ENCODE results near the gene PAPPA.

PAPPA gene

DNA sequence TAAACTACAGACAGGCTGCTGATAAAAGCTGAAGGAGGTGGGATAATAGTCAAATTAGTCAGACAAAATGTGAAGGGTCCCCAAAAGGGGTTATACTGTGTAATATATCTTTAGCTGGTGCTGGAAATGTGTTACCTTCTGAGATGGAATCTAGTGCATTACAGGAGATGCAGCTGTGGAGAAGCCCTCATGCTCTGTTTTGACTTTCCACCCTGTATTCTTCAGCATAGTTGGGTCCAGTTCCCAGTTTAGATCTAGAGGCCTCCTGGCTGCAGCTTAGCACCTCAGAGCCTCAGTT is 122.6 kb downstream of the PAPPA start:
- Histone ChIP-seq H3F3A (ENCODE audit: insufficient read depth) (no peaks in the 10 kb centered on the region), H3K9me3 (ENCODE audit: insufficient read depth, low read length) (no peaks in the 10 kb centered on the region), H3K4me3 (ENCODE audit: insufficient read depth, low read length, poor library complexity, severe bottlenecking) (no peak overlapping the region), H3K27me3 (ENCODE audit: low read length) (no peaks in the 10 kb centered on the region), H3K27ac (ENCODE audit: low read depth, low read length) (no peak overlapping the region), H2AFZ (ENCODE audit: low read depth, low read length, severe bottlenecking) (no peak overlapping the region), H3K4me2 (ENCODE audit: low read depth, low read length, poor library complexity, severe bottlenecking) (no peak overlapping the region), H3K9me2 (replicated peaks; ENCODE audit: insufficient read depth, low read length) (no peaks in the 10 kb centered on the region), H3K79me2 (ENCODE audit: insufficient read depth, low read length) (no peaks in the 10 kb centered on the region), H3K9ac (ENCODE audit: low read length) (no peak overlapping the region), H4K20me1 (ENCODE audit: low read depth, low read length) (no peaks in the 10 kb centered on the region), H3K36me3 (ENCODE audit: low read length) (no peaks in the 10 kb centered on the region)
- TF ChIP-seq, protein P1, sequence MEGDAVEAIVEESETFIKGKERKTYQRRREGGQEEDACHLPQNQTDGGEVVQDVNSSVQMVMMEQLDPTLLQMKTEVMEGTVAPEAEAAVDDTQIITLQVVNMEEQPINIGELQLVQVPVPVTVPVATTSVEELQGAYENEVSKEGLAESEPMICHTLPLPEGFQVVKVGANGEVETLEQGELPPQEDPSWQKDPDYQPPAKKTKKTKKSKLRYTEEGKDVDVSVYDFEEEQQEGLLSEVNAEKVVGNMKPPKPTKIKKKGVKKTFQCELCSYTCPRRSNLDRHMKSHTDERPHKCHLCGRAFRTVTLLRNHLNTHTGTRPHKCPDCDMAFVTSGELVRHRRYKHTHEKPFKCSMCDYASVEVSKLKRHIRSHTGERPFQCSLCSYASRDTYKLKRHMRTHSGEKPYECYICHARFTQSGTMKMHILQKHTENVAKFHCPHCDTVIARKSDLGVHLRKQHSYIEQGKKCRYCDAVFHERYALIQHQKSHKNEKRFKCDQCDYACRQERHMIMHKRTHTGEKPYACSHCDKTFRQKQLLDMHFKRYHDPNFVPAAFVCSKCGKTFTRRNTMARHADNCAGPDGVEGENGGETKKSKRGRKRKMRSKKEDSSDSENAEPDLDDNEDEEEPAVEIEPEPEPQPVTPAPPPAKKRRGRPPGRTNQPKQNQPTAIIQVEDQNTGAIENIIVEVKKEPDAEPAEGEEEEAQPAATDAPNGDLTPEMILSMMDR (IDR thresholded peaks at IDR 0.05; ENCODE audit: insufficient read depth, low read length, poor library complexity, severe bottlenecking) = no peak
- TF ChIP-seq EZH2phosphoT487 (conservative IDR thresholded peaks at IDR 0.05; ENCODE audit: low read length) = no peak

DNA sequence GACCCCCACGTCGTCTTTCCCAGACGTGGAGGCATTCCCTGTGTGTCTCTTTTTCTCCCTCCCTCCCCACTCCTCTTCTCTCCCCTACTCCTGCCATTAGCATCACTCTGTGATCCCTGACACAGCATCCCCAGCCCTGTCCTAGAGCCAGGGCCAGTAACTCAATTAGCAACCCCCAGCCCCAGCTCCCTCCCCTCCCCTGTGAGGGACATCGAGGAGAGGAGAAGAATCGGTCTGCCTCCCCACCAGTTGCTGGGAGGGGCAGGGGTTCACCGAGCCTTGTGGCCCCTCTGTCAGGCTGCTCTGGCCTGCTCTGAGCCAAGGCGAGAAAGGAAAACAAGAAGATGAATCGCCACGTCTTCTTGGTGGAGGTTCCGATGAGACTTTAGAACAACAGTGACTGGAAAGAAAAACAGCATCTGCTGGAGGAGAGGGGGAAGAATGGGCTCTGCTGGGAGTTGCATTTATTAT is 123.1 kb downstream of the PAPPA start:
- TF ChIP-seq, protein P1 (IDR thresholded peaks at IDR 0.05; ENCODE audit: insufficient read depth, low read length, poor library complexity, severe bottlenecking) = no peak
- TF ChIP-seq EZH2phosphoT487 (conservative IDR thresholded peaks at IDR 0.05; ENCODE audit: low read length) = no peak
- Histone ChIP-seq H3F3A (ENCODE audit: insufficient read depth) (no peaks in the 10 kb centered on the region), H3K36me3 (ENCODE audit: low read length) (no peaks in the 10 kb centered on the region), H3K9me3 (ENCODE audit: insufficient read depth, low read length) (no peaks in the 10 kb centered on the region), H3K27ac (ENCODE audit: low read depth, low read length) (no peak overlapping the region), H3K9ac (ENCODE audit: low read length) (no peak overlapping the region), H3K79me2 (ENCODE audit: insufficient read depth, low read length) (no peaks in the 10 kb centered on the region), H3K27me3 (ENCODE audit: low read length) (no peaks in the 10 kb centered on the region), H4K20me1 (ENCODE audit: low read depth, low read length) (no peaks in the 10 kb centered on the region), H2AFZ (ENCODE audit: low read depth, low read length, severe bottlenecking) (no peak overlapping the region), H3K4me2 (ENCODE audit: low read depth, low read length, poor library complexity, severe bottlenecking) (no peak overlapping the region), H3K9me2 (replicated peaks; ENCODE audit: insufficient read depth, low read length) (no peaks in the 10 kb centered on the region), H3K4me3 (ENCODE audit: insufficient read depth, low read length, poor library complexity, severe bottlenecking) (no peak overlapping the region)

DNA sequence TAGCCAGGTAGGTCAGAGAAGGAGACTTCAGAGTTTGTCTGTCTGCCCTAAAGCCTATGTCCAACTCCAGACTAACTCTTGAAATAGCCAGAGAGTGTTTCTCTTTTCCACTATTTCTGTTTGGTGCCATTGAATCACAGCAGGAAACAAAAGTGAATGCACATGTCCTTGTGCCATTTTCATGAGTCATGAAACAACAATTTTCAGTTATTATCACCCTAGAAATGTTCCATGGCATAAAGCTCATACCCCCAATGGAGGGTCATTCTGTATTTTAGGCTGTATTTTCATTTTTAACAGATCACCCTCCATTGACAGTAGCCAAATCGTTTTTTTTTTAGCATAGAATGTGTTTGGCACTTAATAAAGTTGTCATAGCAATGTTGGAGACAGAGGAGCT is 124.7 kb downstream of the PAPPA start:
- no peaks in the 10 kb centered on the region for H3F3A ChIP-seq (ENCODE audit: insufficient read depth)
- H3K4me3 ChIP-seq (ENCODE audit: insufficient read depth, low read length, poor library complexity, severe bottlenecking) = no peak overlapping the region
- no peak overlapping the region for H3K27ac ChIP-seq (ENCODE audit: low read depth, low read length)
- H3K36me3 ChIP-seq (ENCODE audit: low read length) = no peaks in the 10 kb centered on the region
- no peak overlapping the region for H2AFZ ChIP-seq (ENCODE audit: low read depth, low read length, severe bottlenecking)
- no peaks in the 10 kb centered on the region for H4K20me1 ChIP-seq (ENCODE audit: low read depth, low read length)
- H3K9me3 ChIP-seq (ENCODE audit: insufficient read depth, low read length) = no peaks in the 10 kb centered on the region
- TF ChIP-seq, protein P1 (IDR thresholded peaks at IDR 0.05; ENCODE audit: insufficient read depth, low read length, poor library complexity, severe bottlenecking) = no peak
- TF ChIP-seq EZH2phosphoT487 (conservative IDR thresholded peaks at IDR 0.05; ENCODE audit: low read length) = no peak
- no peak overlapping the region for H3K4me2 ChIP-seq (ENCODE audit: low read depth, low read length, poor library complexity, severe bottlenecking)
- H3K9me2 ChIP-seq (replicated peaks; ENCODE audit: insufficient read depth, low read length) = no peaks in the 10 kb centered on the region
- no peaks in the 10 kb centered on the region for H3K79me2 ChIP-seq (ENCODE audit: insufficient read depth, low read length)
- no peak overlapping the region for H3K9ac ChIP-seq (ENCODE audit: low read length)
- no peaks in the 10 kb centered on the region for H3K27me3 ChIP-seq (ENCODE audit: low read length)

DNA sequence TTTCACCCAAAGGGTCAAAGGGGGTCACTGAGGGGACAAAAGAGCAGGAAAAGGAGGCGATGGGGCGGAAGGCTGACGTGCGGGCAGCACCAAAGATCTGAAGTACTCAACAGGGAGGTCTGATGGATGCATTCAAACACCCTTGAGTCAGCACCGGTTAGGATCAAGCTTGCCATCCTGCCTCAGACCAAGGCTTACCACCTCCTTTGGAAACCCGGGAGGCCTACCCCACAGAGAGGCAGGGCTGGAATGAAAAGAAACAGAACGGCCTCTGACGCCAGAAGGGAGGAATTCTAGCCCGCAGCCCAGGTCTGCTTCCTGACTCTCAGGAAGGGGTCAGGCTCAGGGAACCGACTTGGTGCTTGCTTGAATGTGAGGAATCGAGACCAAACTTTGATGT is 125.6 kb downstream of the PAPPA start:
- Histone ChIP-seq H3K36me3 (ENCODE audit: low read length) (no peaks in the 10 kb centered on the region), H3K4me2 (ENCODE audit: low read depth, low read length, poor library complexity, severe bottlenecking) (no peak overlapping the region), H3K4me3 (ENCODE audit: insufficient read depth, low read length, poor library complexity, severe bottlenecking) (no peak overlapping the region), H2AFZ (ENCODE audit: low read depth, low read length, severe bottlenecking) (no peak overlapping the region), H3K27ac (ENCODE audit: low read depth, low read length) (no peak overlapping the region), H3K79me2 (ENCODE audit: insufficient read depth, low read length) (no peaks in the 10 kb centered on the region), H3F3A (ENCODE audit: insufficient read depth) (no peaks in the 10 kb centered on the region), H3K9me2 (replicated peaks; ENCODE audit: insufficient read depth, low read length) (no peaks in the 10 kb centered on the region), H3K9ac (ENCODE audit: low read length) (no peak overlapping the region), H3K27me3 (ENCODE audit: low read length) (no peaks in the 10 kb centered on the region), H3K9me3 (ENCODE audit: insufficient read depth, low read length) (no peaks in the 10 kb centered on the region), H4K20me1 (ENCODE audit: low read depth, low read length) (no peaks in the 10 kb centered on the region)
- TF ChIP-seq, protein P1 (IDR thresholded peaks at IDR 0.05; ENCODE audit: insufficient read depth, low read length, poor library complexity, severe bottlenecking) = no peak
- TF ChIP-seq EZH2phosphoT487 (conservative IDR thresholded peaks at IDR 0.05; ENCODE audit: low read length) = no peak

Data from SU-DHL-6 (cell line).